ENCODE measurements around the gene PPP1R11. TPM values are rescaled to one million over a fixed set of nuclear protein-coding genes. Genes with fewer than 3 reads are reported as not detected.
A peak's percentile ranks its signal among the peaks of the same experiment; 100 is the strongest.

The PPP1R11 gene
- polyA plus RNA-seq, 3 donors: 49.3 to 107 (median 67.7) TPM

DNA sequence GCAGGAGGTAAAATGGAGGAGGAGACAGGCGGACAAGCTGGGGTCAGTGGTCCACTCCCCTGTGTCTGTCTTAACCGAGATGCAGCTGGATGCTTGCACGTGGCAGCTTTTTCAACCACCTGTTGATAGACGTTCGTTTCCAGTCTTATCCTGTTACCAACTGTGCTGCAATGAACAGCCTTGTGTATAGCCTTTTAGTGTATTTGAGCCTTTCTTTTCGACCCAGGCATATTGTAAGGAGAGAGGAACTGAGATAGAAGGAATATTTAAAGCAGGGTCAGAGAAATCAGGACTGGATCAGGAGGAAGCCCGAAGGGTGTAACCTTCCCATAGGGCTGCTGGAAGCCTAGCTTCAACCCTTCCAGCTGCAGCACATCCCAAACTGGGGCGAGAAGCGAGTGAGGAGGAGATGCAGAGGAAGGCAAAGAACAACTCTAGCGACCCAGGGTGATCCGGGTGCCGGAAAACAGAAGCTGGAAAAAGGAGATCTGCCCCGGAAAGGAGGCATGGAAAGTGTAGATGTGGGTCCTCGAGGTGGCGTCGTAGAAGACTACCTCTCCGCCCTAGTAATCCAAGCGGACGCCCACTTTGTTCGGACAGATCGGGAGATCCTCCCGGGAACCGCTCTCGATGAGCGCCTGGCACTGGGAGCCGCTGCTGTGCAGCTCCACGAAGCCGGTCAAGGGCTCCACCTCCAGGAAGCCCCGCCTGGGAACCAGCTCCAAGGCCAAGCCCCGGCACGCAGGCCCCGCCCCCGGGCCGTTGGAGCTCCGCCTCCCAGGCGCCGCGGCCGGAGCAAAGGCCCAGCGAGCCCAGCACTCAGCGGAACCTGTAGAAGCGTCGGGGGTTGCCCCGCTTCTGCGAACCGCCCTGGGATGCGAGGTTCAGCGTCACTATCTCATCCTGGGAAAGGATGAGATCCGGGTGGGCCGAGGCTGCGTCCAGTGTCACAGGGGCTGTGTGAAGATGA, 34.7 kb downstream of the PPP1R11 start:
- no peaks in the 10 kb centered on the region for H3K79me2 ChIP-seq (ENCODE audit: insufficient read depth, low read length)
- H4K20me1 ChIP-seq (ENCODE audit: insufficient read depth, low read length): no peaks in the 10 kb centered on the region
- peak overlapping the region in 1 of 2 donors; percentile 43 for H3K27ac ChIP-seq (ENCODE audit: low read depth in 1 of 2, low read length in 2 of 2)
- Mint-ChIP-seq H3K27ac (peak overlapping the region in 5 of 7 donors; percentile 43 to 80 (median 52)), H3K4me1 (peaks cover 36% of the 10 kb centered on the region), H3K27me3 (ENCODE audit: low read depth in 3 of 3) (peaks cover 68 to 80% (median 68%) of the 10 kb centered on the region in 3 donors), H3K9me3 (peaks cover 0 to 28% (median 12%) of the 10 kb centered on the region in 7 donors), H3K36me3 (peaks cover 12 to 14% of the 10 kb centered on the region in 2 donors), H3K4me3 (peak overlapping the region; percentile 81 to 97)
- TF ChIP-seq, protein P1, sequence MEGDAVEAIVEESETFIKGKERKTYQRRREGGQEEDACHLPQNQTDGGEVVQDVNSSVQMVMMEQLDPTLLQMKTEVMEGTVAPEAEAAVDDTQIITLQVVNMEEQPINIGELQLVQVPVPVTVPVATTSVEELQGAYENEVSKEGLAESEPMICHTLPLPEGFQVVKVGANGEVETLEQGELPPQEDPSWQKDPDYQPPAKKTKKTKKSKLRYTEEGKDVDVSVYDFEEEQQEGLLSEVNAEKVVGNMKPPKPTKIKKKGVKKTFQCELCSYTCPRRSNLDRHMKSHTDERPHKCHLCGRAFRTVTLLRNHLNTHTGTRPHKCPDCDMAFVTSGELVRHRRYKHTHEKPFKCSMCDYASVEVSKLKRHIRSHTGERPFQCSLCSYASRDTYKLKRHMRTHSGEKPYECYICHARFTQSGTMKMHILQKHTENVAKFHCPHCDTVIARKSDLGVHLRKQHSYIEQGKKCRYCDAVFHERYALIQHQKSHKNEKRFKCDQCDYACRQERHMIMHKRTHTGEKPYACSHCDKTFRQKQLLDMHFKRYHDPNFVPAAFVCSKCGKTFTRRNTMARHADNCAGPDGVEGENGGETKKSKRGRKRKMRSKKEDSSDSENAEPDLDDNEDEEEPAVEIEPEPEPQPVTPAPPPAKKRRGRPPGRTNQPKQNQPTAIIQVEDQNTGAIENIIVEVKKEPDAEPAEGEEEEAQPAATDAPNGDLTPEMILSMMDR (IDR thresholded peaks at IDR 0.05): no peak
- H3K4me2 ChIP-seq (replicated peaks; ENCODE audit: extremely low read depth, low read length, poor library complexity, severe bottlenecking): peak overlapping the region; percentile 83
- H3K9ac ChIP-seq (ENCODE audit: insufficient read depth, low read length, poor library complexity, severe bottlenecking): peak overlapping the region; percentile 53
- 1% methylated on average over 40 of the region's 51 CpGs for WGBS (ENCODE audit: insufficient coverage)
- DNase-seq: peak; percentile 62 to 78 (median 74)
- peak overlapping the region; percentile 93 for H2AFZ ChIP-seq (ENCODE audit: insufficient read depth, low read depth, low read length, poor library complexity, severe bottlenecking)
- intact Hi-C loops (cut with micrococcal nuclease): loop anchor here (2.0 to 5.0 kb wide), 4 partner anchors 27 to 296 kb away; partner anchors contain the start of gene PPP1R11 (in 1 of the 2)
- no peaks in the 10 kb centered on the region for H3K36me3 ChIP-seq (replicated peaks in 1 of 2; ENCODE audit: control insufficient read depth in 1 of 2, insufficient read depth in 2 of 2, low read length in 2 of 2)
- peaks cover 55 to 78% of the 10 kb centered on the region in 2 donors for H3K27me3 ChIP-seq (ENCODE audit: control insufficient read depth in 2 of 2, insufficient read depth in 2 of 2, low read length in 2 of 2)
- peaks cover 34 to 38% of the 10 kb centered on the region in 2 donors for H3K4me1 ChIP-seq (ENCODE audit: control insufficient read depth in 1 of 2, insufficient read depth in 2 of 2, low read length in 2 of 2)
- H3K4me3 ChIP-seq (replicated peaks in 1 of 3; ENCODE audit: low read depth in 2 of 3, low read length in 3 of 3): peak overlapping the region; percentile 29 to 77 (median 34)
- peaks cover 0 to 7% of the 10 kb centered on the region in 2 donors for H3K9me3 ChIP-seq (replicated peaks in 1 of 2; ENCODE audit: control insufficient read depth in 1 of 2, insufficient read depth in 1 of 2, low read length in 2 of 2)

DNA sequence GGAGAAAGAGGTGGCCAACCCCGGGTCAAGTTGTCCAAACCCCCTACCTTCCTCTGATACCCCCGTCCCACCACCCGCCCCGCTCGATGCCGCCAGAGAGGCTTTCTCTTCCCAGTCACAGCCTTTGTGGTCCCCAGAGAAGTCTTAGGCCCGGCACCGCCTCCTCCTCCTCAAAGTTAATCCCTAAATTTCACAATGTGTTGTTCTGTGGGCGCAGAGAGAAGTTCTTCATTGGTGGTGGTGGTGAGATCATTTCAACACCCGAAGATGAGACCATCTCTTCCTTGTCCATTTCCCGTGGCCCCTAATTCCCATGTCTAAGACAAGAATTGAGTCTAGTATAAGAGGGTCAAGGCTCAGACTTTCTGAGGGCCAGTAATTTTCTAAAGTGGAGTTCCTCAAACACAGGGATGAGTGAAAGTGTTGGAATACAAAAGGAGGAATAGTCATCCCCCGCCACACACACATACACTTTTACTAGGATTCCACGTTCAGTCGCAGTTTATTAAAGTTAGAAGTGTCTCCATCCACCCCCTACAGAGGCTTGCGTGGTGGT, 35.5 kb downstream of the PPP1R11 start:
- peak overlapping the region; percentile 81 to 97 for H3K4me3 Mint-ChIP-seq
- H2AFZ ChIP-seq (ENCODE audit: insufficient read depth, low read depth, low read length, poor library complexity, severe bottlenecking): peak overlapping the region; percentile 93
- peak overlapping the region; percentile 43 to 80 (median 60) for H3K27ac Mint-ChIP-seq
- H3K9ac ChIP-seq (ENCODE audit: insufficient read depth, low read length, poor library complexity, severe bottlenecking): peak overlapping the region; percentile 53
- peaks cover 12 to 14% of the 10 kb centered on the region in 2 donors for H3K36me3 Mint-ChIP-seq
- no CpG with 5 or more reads among the region's 15 CpGs for WGBS (ENCODE audit: insufficient coverage)
- H3K4me1 ChIP-seq (ENCODE audit: control insufficient read depth in 1 of 2, insufficient read depth in 2 of 2, low read length in 2 of 2): peaks cover 34 to 38% of the 10 kb centered on the region in 2 donors
- H3K27ac ChIP-seq (ENCODE audit: low read depth in 1 of 2, low read length in 2 of 2): peak overlapping the region in 1 of 2 donors; percentile 43
- H3K9me3 ChIP-seq (replicated peaks in 1 of 2; ENCODE audit: control insufficient read depth in 1 of 2, insufficient read depth in 1 of 2, low read length in 2 of 2): peaks cover 0 to 7% of the 10 kb centered on the region in 2 donors
- no peaks in the 10 kb centered on the region for H4K20me1 ChIP-seq (ENCODE audit: insufficient read depth, low read length)
- peak overlapping the region; percentile 83 for H3K4me2 ChIP-seq (replicated peaks; ENCODE audit: extremely low read depth, low read length, poor library complexity, severe bottlenecking)
- peaks cover 37% of the 10 kb centered on the region for H3K4me1 Mint-ChIP-seq
- peaks cover 0 to 28% (median 12%) of the 10 kb centered on the region in 7 donors for H3K9me3 Mint-ChIP-seq
- DNase-seq: peak; percentile 10 to 70 (median 46)
- TF ChIP-seq, protein P1 (IDR thresholded peaks at IDR 0.05): no peak
- no peaks in the 10 kb centered on the region for H3K79me2 ChIP-seq (ENCODE audit: insufficient read depth, low read length)
- peaks cover 53 to 71% of the 10 kb centered on the region in 2 donors for H3K27me3 ChIP-seq (ENCODE audit: control insufficient read depth in 2 of 2, insufficient read depth in 2 of 2, low read length in 2 of 2)
- intact Hi-C loops (cut with micrococcal nuclease): loop anchor here (2.0 to 5.0 kb wide), 4 partner anchors 26 to 295 kb away; partner anchors contain the start of gene PPP1R11 (in 1 of the 2)
- H3K36me3 ChIP-seq (replicated peaks in 1 of 2; ENCODE audit: control insufficient read depth in 1 of 2, insufficient read depth in 2 of 2, low read length in 2 of 2): no peaks in the 10 kb centered on the region
- peak overlapping the region; percentile 29 to 77 (median 34) for H3K4me3 ChIP-seq (replicated peaks in 1 of 3; ENCODE audit: low read depth in 2 of 3, low read length in 3 of 3)
- H3K27me3 Mint-ChIP-seq (ENCODE audit: low read depth in 3 of 3): peaks cover 64 to 78% (median 64%) of the 10 kb centered on the region in 3 donors
